ENCODE results near the gene DTX3L.

DTX3L gene

GRCh38 chr3:122602011-122602710, 38.0 kb downstream of the DTX3L start:
- no peak overlapping the region for H3K4me3 ChIP-seq (ENCODE audit: low read depth, low read length)
- no peak for TF ChIP-seq CTCF (IDR thresholded peaks at IDR 0.05; ENCODE audit: borderline replicate concordance, insufficient read depth, low read depth, low read length)

- H3K4me3 ChIP-seq (ENCODE audit: low read depth, low read length), result no peak overlapping the region
- TF ChIP-seq CTCF (IDR thresholded peaks at IDR 0.05; ENCODE audit: borderline replicate concordance, insufficient read depth, low read depth, low read length), result no peak
Measured at GRCh38 chr3:122603056-122603455, 38.9 kb downstream of the DTX3L start.

- no peak overlapping the region for H3K4me3 ChIP-seq (ENCODE audit: low read depth, low read length)
- no peak for TF ChIP-seq CTCF (IDR thresholded peaks at IDR 0.05; ENCODE audit: borderline replicate concordance, insufficient read depth, low read depth, low read length)
Measured at GRCh38 chr3:122606330-122606729, 42.2 kb downstream of the DTX3L start.

- H3K4me3 ChIP-seq (ENCODE audit: low read depth, low read length), result no peak overlapping the region
- no peak for TF ChIP-seq CTCF (IDR thresholded peaks at IDR 0.05; ENCODE audit: borderline replicate concordance, insufficient read depth, low read depth, low read length)
Measured at GRCh38 chr3:122608916-122609315, 44.8 kb downstream of the DTX3L start.

- H3K4me3 ChIP-seq (ENCODE audit: low read depth, low read length), result no peak overlapping the region
- no peak for TF ChIP-seq CTCF (IDR thresholded peaks at IDR 0.05; ENCODE audit: borderline replicate concordance, insufficient read depth, low read depth, low read length)
Measured at GRCh38 chr3:122609798-122610559, 45.8 kb downstream of the DTX3L start.

GRCh38 chr3:122612696-122613095, 48.6 kb downstream of the DTX3L start:
- TF ChIP-seq CTCF (IDR thresholded peaks at IDR 0.05; ENCODE audit: borderline replicate concordance, insufficient read depth, low read depth, low read length), result no peak
- H3K4me3 ChIP-seq (ENCODE audit: low read depth, low read length), result no peak overlapping the region

- no peak overlapping the region for H3K4me3 ChIP-seq (ENCODE audit: low read depth, low read length)
- TF ChIP-seq CTCF (IDR thresholded peaks at IDR 0.05; ENCODE audit: borderline replicate concordance, insufficient read depth, low read depth, low read length), result no peak
Measured at GRCh38 chr3:122615303-122615702, 51.2 kb downstream of the DTX3L start.

Measured in GM12875 (cell line).